Nephron progenitor cell (in vitro differentiated cells): ENCODE measurements around the gene MLN.
"Not testable (repeated sequence)": the region's sequence is repeated elsewhere in the genome, so short reads cannot be mapped to it uniquely, and the experiment has no call there.

ENCODE experiments used
- DNase-seq: peaks from one replicate; pipeline ENCODE4 v3.0.0; 2021
- H3K27ac Mint-ChIP-seq: 2 replicates; pipeline ENCODE4 v1.8.0; 2021; ENCODE audit warnings: mild to moderate bottlenecking, moderate library complexity, mixed read lengths
- H3K27me3 Mint-ChIP-seq: 2 replicates; pipeline ENCODE4 v1.8.0; 2021; ENCODE audit warnings: mild to moderate bottlenecking, low read depth, mixed read lengths; ENCODE audit not compliant: poor library complexity
- H3K36me3 Mint-ChIP-seq: 2 replicates; pipeline ENCODE4 v1.8.0; 2021; ENCODE audit warnings: low read depth, mixed read lengths
- H3K4me1 Mint-ChIP-seq: 2 replicates; pipeline ENCODE4 v1.8.0; 2021; ENCODE audit warnings: mixed read lengths
- H3K4me3 Mint-ChIP-seq: 2 replicates; pipeline ENCODE4 v1.8.0; 2021; ENCODE audit warnings: mild to moderate bottlenecking, moderate library complexity, mixed read lengths
- H3K9me3 Mint-ChIP-seq: 2 replicates; pipeline ENCODE4 v1.8.0; 2021; ENCODE audit warnings: mild to moderate bottlenecking, moderate library complexity, mixed read lengths
- TF ChIP-seq, protein P1 (sequence below): fragments of 200-600 bp; sonication (generic); IDR thresholded peaks from 2 replicates; pipeline ENCODE4 v1.5.0; 2021; ENCODE audit warnings: antibody characterized with exemption

MLN gene

DNA sequence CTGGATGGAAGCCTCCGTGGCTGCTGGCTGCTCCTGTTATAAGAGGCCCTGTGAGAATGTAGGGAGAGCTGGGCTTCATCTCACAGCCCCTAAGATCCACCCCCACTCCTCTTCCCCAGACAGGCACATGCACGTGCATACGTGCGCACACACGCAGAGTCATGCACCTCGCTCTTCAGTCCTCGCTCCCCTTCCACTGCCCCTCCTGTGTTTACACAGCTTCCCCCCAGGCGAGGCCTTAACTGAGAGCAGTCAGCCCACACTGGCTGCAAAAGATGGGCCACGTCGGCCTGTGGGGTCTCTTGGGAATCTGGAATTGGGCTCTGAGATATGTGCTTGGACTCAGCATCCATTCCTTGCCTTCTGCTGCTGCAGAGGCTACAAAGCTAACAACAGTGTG lies 35.2 kb upstream of the MLN start:
- Mint-ChIP-seq H3K27me3 (peaks cover 7% of the 10 kb centered on the region), H3K9me3 (peaks cover 27% of the 10 kb centered on the region), H3K27ac (peak overlapping the region; percentile 65), H3K4me3 (peak overlapping the region; percentile 12), H3K36me3 (peaks cover 7% of the 10 kb centered on the region), H3K4me1 (peaks cover 67% of the 10 kb centered on the region)
- TF ChIP-seq, protein P1, sequence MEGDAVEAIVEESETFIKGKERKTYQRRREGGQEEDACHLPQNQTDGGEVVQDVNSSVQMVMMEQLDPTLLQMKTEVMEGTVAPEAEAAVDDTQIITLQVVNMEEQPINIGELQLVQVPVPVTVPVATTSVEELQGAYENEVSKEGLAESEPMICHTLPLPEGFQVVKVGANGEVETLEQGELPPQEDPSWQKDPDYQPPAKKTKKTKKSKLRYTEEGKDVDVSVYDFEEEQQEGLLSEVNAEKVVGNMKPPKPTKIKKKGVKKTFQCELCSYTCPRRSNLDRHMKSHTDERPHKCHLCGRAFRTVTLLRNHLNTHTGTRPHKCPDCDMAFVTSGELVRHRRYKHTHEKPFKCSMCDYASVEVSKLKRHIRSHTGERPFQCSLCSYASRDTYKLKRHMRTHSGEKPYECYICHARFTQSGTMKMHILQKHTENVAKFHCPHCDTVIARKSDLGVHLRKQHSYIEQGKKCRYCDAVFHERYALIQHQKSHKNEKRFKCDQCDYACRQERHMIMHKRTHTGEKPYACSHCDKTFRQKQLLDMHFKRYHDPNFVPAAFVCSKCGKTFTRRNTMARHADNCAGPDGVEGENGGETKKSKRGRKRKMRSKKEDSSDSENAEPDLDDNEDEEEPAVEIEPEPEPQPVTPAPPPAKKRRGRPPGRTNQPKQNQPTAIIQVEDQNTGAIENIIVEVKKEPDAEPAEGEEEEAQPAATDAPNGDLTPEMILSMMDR = no peak
- no peak for DNase-seq

DNA sequence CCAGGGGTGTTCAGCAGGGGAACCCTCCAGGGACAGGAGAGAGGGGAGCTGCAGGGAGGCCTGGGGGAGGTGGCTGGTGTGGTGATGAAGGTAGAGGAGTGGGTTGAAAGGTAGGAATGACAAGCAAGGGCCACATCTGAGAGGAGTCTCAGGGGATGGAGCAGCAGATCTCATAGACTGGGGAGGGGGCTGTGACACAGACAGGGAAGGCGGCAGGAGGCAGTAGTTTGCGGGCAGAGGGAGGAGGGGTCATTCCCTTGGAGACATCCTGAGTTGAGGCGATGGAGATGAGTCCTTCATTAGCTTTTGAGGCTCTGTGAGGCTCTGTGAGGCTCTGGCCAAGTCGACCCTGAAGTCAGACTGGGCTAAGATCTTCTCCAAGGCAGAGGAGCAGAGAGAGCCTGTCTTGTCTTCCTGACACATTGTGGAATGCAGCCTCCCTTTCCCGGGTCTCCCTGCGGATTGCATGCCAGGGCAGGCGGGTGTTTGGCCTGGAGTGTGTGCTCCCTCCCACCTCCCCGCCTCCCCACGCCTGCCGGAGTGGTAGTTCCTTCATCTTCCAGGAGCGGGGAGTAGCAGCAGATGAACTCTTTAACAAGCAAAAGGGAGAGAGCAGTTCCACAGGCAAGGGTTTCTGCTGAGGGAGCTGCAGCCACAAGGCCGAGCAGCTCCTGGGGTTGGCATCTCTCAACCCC lies 34.3 kb upstream of the MLN start:
- Mint-ChIP-seq H3K27me3 (peaks cover 7% of the 10 kb centered on the region), H3K36me3 (peaks cover 11% of the 10 kb centered on the region), H3K27ac (peak overlapping the region; percentile 54), H3K4me3 (no peak overlapping the region), H3K4me1 (peaks cover 58% of the 10 kb centered on the region), H3K9me3 (peaks cover 35% of the 10 kb centered on the region)
- TF ChIP-seq, protein P1 = no peak
- DNase-seq = peak; percentile 46

DNA sequence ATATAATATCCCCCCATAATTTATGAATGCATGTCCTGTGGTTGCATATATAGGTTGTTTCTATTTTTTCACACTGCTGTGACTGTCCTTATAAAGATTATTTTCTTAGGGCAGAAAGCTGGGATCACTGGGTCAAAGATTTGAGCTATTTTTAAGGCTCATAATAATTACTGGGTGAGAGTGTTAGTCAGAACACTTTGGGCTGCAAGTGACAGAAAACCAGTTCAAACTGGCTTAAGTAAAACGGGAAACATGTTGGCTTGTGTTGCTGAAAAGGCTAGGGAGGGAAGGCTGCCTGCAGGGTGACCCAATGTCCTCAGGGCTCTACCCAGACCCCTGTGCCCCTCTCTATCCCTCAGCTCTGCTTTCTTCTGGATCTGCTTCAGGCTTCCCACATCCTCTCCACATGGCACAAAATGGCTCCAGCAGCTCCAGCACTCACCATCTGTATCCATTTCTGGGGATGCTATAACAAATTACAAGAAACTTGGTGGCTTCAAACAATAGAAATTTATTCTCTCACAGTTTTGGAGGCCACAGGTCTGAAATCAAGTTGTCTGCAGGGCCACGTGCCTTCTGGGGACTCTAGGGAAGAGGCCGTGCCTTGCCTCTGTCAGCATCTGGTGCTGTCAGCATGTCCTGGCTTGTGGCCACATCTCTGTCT lies 33.1 kb upstream of the MLN start:
- Mint-ChIP-seq H3K4me3 (no peak overlapping the region), H3K4me1 (peaks cover 46% of the 10 kb centered on the region), H3K27me3 (peaks cover 7% of the 10 kb centered on the region), H3K36me3 (peaks cover 11% of the 10 kb centered on the region), H3K9me3 (peaks cover 35% of the 10 kb centered on the region), H3K27ac (no peak overlapping the region)
- DNase-seq = no peak
- TF ChIP-seq, protein P1 = no peak

DNA sequence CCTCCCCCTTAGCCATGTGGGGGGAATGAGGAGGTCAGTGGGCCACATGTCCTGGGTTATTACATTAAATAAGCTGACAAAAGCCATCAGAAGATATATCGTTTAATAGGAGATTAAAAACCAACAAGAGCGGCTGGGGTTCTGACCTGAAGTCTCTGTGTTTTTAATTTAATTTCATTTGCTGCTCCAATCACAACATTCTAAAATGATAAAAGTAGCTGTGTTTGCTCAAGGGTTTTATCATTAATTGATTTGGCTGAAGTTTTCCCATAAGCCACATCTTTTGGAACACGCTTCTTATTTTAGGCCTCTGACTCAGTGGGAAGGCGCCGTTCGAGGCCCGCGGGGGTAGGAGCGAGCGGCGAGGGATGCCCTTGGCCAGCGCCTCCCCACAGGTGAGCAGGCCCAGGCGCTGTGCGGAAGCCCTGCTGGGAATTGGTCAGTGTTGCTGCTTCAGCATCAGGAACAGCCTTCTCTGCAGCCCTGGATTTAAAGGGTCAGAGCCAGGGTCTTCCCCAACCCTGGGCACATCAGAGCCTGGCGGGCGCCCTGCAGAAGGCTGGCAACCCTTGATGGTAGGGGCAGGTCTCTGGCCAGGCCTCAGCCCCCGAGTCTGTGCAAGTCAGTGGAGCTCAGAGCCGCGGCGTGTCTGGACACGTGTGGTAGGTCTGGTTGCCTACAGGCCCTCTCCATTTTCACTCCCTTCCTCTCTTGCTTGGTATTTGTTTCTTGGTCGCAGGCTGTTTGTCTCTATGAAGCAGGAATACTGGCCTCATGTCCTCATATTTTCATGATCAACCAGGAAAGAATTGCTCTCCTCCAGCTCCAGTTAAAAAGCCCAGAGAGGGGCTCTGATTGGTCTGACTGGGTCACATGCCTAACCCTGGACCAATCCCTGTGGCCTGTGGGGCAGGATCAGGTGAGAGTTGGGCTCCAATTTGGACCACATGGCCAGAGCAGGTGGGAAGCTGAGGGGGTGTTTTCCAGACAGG lies 30.9 kb upstream of the MLN start:
- no peak for DNase-seq
- peaks cover 11% of the 10 kb centered on the region for H3K36me3 Mint-ChIP-seq
- H3K9me3 Mint-ChIP-seq = peaks cover 35% of the 10 kb centered on the region
- H3K4me1 Mint-ChIP-seq = peaks cover 28% of the 10 kb centered on the region
- H3K4me3 Mint-ChIP-seq = no peak overlapping the region
- TF ChIP-seq, protein P1 = no peak
- peaks cover 21% of the 10 kb centered on the region for H3K27me3 Mint-ChIP-seq
- no peak overlapping the region for H3K27ac Mint-ChIP-seq

DNA sequence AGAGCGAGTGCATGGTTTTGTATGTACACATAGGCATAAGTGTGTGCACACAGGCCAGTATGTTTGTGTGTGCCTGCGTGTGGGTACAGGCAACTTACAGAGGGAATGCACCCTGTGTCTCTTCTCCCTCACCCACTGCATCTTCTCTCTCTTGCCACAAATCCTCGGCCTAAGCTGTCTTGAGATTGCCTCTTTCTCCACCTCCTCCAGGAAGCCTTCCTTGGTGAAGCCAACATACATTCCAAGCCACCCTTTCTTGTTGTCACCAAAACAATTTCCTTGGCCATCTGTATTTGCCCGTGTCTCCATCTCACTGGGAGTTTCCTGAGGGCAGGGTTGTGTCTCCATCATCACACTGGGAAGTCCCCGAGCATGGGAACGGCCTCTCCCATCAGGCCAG lies 29.8 kb upstream of the MLN start:
- peaks cover 25% of the 10 kb centered on the region for H3K27me3 Mint-ChIP-seq
- peak overlapping the region; percentile 36 for H3K27ac Mint-ChIP-seq
- H3K9me3 Mint-ChIP-seq = peaks cover 35% of the 10 kb centered on the region
- H3K36me3 Mint-ChIP-seq = peaks cover 11% of the 10 kb centered on the region
- H3K4me1 Mint-ChIP-seq = peaks cover 24% of the 10 kb centered on the region
- no peak overlapping the region for H3K4me3 Mint-ChIP-seq
- TF ChIP-seq, protein P1 = no peak
- DNase-seq = no peak

DNA sequence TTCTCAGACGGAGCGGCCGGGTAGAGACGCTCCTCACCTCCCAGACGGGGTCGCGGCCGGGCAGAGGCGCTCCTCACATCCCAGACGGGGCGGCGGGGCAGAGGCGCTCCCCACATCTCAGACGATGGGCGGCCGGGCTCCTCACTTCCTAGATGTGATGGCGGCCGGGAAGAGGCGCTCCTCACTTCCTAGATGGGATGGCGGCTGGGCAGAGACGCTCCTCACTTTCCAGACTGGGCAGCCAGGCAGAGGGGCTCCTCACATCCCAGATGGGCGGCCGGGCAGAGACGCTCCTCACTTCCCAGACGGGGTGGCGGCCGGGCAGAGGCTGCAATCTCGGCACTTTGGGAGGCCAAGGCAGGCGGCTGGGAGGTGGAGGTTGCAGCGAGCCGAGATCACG lies 29.0 kb upstream of the MLN start:
- peaks cover 11% of the 10 kb centered on the region for H3K36me3 Mint-ChIP-seq
- peaks cover 25% of the 10 kb centered on the region for H3K27me3 Mint-ChIP-seq
- H3K4me3 Mint-ChIP-seq, DNase-seq, H3K27ac Mint-ChIP-seq: not testable (repeated sequence)
- H3K9me3 Mint-ChIP-seq = peaks cover 35% of the 10 kb centered on the region
- H3K4me1 Mint-ChIP-seq = peaks cover 24% of the 10 kb centered on the region

DNA sequence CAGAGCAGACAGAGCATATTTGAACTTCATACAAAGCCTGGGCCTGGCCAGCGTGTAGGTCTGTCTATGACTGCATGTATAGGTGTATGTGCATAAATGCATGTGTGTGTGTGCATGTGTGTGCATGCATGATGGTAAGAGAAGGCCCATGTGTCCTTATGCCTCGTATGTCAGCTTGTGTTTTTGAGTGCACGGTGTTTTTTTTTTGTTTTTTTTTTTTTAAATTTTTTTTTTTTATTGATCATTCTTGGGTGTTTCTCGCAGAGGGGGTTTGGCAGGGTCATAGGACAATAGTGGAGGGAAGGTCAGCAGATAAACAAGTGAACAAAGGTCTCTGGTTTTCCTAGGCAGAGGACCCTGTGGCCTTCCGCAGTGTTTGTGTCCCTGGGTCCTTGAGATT lies 27.9 kb upstream of the MLN start:
- Mint-ChIP-seq H3K4me1 (peaks cover 22% of the 10 kb centered on the region), H3K9me3 (peaks cover 27% of the 10 kb centered on the region), H3K27me3 (peaks cover 24% of the 10 kb centered on the region)
- DNase-seq, H3K27ac Mint-ChIP-seq, H3K36me3 Mint-ChIP-seq, H3K4me3 Mint-ChIP-seq: not testable (repeated sequence)
